Activated effector memory CD4-positive, alpha-beta T cell treated with Interleukin-2 at 50 U/mL for 16 hours (primary cell): ENCODE data around the gene RHOJ.
"Not testable (repeated sequence)": the region's sequence is repeated elsewhere in the genome, so short reads cannot be mapped to it uniquely, and the experiment has no call there.

Experiments
- DNase-seq: peaks from one replicate; pipeline ENCODE4 v3.0.0-alpha.2; 2020

Gene RHOJ

DNA sequence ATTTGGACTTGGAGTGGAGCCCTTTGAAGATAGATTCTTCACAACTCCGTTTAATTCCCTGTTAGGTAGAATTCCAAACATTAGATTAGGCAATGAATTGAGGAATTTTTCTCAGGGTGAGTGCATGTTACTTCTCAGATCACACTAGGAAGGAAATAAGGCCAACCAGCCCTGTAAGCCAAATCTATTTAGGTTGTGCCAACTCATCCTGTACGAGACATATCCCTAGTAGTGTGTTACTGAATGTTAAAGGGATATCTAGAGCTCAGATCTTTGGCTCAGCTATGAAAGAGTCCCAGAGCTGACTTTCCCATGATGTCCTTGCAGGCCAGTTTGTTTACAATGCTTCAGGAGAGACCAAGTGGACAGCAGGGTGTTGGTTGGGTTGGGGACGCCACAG, 68.9 kb downstream of the RHOJ start:
- no peak for DNase-seq

DNA sequence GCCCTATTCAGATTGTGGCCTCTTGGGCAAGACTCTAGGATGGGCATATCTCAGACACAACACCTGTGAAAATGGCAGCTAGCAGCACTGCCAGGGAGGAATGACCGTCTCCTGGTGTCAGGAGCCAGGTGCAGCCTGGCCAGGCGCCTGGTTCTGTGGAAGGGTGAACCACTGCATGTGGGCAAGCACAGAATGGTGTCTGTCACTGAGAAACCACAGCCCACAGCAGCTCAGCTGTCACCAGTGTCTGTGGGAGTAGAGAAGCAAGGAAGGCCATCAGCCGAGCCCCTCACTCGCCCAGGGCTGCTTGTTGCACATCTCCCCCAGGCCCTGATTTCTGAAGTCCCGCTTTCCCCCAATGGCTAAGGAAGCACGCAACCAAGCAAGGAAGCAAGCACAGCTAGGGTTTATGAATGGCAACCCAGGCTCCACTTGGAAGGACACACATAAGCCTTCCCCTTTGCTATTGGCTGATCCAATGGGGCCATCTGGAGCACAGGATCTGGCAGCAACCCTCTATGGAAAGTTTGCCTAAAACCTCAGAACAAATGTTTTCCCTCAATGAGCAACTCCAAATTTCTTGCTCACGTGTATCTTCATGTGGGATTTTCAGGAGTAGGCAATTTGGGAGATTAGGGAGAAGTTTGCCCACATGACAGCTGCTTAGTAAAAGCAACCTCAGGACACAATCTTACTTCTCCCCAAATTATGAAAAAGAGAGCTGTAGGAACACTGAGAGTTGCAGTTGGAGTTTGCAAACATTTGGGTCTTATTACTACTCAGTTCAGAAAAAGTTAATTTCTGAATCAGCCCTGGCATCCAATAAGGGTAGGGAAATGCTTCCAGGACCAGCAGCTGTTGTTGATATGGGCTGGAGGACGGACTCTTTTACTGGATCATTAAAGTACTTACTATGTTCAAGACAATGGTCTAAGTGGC, 69.7 kb downstream of the RHOJ start:
- no peak for DNase-seq

DNA sequence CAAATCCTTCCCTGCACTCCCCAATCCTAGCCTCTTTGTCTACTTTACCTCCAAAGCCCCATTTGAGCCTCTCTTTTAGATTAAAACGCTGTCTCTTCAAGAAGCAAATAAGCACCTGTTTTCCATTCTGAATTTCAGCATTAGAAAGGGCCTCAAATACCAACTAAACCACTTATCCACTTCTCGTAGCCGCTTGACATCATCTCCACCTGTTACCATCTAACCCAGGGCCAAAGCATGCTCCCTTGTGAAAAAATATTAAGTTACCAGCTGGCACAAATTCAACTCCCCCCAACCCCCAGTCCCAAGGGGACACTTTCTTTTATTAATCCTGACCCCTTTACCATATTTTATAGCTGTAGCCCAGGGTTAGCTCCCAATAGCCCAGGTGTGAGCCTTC, 71.4 kb downstream of the RHOJ start:
- DNase-seq = no peak

DNA sequence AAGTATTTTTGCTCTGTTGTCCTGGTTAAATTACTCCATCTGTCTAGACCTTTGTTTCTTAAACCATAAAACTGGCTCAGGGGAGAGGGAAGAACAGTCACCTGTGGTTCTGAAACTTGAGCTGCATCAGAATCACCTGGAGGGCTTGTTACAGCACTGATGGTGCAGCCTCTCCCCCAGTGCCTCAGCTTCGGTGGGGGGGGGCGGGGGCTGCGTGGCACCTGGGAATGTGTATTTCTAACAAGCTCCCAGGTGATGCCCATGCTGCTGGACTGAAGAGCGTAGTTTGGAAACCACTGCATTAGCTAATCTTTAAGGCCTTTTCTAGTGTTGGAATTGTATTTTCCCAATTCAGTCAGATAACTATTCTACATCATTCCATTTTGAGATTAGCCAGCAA, 71.8 kb downstream of the RHOJ start:
- DNase-seq = no peak

DNA sequence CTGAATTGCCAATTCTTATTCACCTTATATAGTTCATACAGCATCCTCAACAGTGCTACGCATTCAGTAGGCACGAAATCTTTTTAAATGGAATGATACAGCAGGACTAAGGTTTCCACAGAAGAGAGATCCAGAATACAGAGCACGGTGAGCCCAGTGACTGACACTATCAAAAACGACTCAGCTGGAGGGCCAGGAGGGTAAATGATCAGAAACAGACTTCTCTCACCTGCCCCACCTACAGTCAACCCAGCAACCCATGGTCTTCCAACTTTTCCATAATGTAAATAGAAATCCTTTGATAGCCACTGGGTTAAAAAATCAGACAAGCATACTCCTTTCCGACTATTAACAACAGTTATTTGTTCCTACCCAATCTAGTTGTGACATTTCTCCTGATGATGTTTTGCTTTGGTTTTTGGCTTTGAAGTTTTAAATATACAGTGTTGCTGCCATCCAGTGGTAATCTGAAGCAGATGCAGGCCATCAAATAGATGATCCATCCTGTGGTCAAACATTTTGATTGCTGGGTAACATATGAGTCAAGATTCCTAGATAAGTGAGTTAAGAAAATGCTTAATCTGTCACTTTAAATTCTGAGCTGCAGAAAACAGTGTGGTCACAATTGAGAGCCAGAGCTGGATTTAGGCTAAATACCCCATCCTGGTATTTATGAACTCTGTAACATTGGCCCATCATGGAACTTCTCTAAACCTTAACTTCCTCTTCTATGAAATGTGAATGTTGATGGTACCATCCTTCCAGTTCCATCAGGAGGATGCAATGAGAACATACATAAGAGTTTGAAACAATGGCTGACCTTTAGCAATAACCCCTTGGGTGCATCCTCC, 72.5 kb downstream of the RHOJ start:
- no peak for DNase-seq

DNA sequence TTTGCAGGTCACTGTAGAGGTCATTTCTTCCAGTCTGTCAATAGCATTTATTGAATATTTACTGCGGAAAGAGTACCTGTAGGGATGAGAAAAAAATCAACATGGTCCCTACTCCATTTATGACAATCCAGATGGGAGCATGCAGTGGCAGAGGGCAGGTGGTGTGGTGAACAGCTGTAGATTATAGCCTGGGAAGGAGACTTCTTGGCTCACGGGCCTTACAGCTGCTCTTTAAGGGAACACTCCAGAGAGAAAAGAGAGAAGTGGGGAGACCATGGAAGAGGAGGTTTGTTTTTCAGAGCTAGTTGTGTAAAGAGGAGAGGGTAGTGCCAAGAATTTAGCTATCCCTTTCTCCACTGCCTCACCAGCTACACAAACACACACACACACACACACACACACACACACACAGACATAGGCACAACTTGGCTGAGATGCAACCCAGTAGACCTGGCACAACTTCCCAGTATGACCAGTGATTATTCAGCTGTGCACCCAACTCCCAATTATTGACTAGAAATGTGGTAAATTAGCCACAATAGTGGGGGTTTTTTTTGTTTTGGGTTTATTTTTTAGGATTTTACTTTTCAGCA, 73.4 kb downstream of the RHOJ start:
- no peak for DNase-seq

DNA sequence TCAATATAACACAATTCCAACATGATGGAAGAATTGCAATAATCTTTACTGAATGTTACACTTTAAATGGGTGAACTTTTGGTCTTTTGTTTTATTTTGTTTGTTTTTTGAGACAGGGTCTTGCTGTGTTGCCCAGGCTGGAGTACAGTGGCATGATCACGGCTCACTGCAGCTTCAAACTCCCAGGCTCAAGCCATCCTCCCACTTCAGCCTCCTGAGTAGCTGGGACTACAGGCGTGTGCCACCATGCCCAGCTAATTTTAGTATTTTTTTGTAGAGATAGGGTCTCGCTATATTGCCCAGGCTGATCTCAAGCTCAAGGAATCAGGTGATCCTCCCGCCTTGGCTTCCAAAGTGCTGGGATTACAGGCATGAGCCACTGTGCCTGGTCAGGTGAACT, 75.7 kb downstream of the RHOJ start:
- DNase-seq = not testable (repeated sequence)

DNA sequence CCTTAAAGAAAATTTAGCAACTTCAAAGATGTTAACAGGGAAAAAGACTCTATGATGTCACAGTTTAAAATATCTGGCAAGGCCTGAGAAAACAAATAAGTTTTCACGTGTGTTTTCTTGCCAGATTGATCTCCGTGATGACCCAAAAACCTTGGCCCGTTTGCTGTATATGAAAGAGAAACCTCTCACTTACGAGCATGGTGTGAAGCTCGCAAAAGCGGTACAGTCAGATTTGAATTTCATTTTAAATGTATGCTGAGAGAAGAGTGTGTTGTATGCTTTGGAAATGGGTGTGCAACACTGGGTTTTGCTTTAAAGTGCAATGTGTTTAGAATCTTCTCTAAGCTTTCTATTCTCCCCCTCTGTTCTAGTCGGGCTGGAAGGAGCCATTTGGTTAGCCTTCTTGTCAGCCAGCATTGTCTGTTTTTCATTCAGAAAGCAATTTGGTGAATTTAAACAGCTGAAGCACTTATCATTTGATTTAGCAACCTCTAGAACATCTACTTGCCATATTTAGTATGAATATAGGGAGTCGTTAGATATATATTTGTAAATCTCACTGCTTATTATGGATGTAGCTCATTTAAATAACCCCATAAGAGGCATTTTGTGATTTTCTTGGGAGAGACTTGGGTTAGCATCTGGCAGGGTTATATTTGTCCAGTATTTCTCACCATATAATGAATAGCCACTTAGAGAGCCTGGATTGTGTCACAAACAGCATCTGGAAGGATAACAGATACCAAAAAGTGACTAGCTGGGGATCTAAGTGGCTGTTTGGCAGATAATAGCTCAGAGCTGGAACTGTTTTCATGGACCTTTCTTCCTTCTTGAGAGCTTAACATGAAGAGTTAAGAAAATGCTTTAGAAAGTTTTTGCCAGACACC, 79.0 kb downstream of the RHOJ start:
- no peak for DNase-seq

DNA sequence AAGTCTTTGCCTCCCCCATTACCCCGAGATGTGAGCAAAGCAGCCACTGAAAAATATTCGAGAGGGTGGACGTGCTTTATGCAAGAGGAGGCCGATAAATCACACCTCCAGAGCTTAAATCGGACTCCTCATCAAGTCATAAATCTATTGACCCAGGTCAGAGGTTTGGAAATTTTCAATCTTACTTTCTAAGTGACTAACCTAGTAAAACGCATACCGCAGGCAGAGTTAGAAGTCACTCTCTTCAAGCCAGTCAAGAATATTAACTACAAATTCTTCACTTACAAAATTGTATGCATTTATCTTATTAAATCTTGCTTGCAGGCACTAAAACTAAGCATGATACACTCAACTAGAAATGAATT, 79.6 kb downstream of the RHOJ start:
- DNase-seq = no peak

DNA sequence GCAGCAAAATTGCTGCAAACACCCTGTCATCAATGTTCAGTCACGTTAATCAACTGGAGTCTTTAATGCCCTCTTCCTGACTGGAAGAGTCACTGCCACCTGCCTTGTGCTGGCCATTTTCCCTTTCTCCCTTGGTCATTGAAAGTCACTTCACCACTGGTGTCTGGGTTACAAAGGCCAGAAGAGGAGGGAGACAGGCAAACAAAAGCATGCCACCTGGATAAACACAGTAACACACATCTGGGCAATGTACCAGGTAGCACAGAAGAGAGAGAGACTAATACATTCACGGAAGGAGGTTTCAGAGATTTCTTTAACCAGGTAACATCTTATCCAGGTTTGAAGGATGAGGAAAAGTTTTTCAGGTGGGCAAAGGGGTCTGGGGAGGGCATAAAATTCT, 81.8 kb downstream of the RHOJ start:
- no peak for DNase-seq

DNA sequence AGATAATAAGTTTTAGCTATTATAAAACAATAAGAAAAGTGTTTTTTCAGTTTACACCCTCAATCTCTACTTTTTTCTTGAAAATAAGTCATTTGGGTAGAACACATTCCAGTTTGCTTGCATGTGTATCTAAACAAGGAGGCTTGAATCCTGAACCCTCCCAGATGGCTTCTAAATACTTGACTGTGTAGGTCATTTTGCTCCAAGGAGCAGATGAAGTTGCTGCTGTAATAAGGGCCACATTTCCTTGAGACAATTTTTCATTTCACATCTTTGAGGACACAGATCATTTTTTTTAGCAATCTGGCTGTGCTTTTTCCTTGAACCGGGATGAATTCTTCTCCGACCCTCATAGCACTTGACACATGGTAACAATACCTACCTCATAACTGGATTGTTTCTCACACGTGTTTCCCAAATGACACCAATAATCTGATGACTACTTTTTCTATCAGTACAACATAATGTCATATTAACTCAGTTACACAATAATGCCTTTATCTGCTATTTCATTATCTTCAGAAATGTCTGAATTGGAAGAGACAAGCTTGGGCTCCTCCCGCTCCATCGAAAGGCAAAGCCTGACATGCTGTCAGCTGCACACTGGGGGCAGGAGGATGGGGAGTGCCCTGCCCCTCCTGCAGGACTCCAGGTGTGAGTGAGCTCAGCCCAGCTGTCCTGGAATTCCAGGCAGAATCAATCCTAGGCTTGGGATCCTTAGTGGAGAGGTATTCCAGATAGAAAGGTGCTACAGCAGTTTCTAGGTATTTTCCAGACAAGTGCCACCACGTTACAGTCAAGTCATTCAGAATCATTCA, 83.6 kb downstream of the RHOJ start:
- no peak for DNase-seq

DNA sequence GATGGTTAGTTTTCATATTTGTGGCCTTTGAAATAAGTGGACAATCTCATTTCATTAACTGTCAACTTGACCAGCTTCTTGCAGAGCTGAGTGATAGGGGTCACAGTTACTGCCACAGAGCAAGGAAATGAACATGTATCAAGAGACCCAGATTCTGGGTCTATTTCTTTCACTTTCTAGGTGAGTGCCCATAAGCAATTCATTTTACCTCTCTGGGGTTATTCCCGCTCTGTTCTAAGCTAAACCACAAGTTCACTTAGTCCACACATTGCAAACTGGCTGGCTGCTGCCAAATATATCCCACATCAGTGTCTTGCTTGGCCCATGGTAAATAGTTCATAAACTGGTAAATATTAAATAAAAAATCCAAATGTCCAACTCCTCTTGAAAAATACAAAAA, 84.6 kb downstream of the RHOJ start:
- no peak for DNase-seq

DNA sequence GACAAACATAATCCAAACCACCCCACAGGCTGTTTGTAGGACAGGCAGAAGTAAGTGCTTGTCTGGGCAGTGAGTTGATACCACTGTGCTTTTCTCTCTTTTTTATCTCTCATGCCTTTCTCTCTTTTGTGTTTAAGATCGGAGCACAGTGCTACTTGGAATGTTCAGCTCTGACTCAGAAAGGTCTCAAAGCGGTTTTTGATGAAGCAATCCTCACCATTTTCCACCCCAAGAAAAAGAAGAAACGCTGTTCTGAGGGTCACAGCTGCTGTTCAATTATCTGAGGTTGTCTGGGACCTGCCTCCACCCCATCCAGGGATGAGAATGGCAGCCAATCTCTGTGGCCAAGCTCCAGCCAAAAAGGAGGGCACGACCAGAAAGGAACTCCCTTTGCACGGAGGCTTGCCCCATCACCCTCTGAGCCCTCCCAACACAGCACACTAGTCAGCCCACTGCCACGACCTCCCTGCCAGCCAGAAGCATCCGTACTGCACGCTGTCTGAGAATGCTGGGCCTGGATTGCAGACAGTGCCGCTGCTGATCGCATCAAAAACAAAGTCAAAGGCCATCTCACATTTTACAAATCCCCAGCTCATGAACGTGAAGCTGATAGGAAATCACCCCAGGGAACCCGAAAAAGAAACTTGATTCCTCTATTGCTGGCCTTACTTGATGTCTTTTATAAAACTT, 86.6 kb downstream of the RHOJ start:
- DNase-seq = no peak

DNA sequence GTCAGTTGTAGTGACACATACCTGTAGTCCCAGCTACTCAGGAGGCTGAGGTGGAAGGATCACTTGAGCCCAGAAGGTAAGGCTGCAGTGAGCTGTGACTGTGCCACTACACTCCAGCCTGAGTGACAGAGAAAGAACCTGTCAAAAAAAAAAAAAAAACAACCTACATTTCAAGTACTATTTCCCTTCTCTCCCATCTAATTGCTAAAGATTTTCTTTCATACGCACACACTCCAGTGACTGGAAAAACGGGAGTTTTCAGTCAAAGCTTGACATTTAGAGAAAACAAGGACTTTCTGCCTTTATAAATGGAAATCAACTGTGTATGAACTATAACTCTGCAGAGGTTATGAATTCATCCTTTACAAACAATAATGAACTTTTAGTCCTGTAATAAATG, 88.6 kb downstream of the RHOJ start:
- no peak for DNase-seq

DNA sequence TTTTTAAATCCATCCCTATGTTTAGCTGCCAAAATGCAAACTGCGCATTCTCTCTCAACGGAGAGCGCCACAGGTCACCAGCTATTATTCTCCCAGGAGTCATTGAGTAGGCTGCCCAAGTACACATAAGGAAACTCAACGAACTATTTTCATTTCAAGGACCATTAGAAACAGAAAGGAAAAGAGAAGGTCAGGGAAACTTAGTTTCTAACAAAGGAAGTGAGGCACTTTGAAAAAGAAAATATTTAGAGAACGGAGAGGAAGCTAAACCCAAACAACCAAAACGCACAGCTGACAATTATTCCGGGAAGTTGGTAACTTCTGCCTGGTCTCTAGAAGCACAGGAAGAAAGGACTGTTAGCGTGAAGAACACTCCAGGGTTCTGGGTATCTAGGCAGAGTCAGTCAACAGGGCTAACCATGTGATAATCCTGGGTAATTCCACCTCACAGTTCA, 91.0 kb downstream of the RHOJ start:
- no peak for DNase-seq

DNA sequence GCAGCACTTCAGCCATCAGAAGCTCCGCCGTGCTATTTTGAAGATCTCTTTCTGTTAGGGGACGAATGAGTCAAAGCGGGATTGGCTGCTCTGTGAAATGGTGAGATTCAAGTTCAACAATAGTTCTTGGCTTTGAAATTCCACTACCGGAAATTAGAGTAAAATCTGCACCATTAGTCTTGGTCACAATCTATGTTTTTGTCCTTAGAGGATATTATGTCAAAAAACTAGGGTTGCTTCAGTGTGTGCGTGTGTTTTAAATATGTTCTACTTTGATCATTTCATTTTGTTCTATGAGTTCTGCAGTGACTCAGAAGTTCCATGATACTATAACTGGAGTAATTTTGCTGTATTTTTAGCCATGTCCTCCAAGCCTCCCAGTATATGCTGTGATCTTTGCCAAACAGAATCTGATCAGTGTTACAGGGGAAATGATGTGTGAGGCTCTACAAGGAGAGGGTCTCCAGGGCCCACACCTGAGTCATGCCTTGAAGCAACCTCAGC, 91.9 kb downstream of the RHOJ start:
- DNase-seq = no peak

DNA sequence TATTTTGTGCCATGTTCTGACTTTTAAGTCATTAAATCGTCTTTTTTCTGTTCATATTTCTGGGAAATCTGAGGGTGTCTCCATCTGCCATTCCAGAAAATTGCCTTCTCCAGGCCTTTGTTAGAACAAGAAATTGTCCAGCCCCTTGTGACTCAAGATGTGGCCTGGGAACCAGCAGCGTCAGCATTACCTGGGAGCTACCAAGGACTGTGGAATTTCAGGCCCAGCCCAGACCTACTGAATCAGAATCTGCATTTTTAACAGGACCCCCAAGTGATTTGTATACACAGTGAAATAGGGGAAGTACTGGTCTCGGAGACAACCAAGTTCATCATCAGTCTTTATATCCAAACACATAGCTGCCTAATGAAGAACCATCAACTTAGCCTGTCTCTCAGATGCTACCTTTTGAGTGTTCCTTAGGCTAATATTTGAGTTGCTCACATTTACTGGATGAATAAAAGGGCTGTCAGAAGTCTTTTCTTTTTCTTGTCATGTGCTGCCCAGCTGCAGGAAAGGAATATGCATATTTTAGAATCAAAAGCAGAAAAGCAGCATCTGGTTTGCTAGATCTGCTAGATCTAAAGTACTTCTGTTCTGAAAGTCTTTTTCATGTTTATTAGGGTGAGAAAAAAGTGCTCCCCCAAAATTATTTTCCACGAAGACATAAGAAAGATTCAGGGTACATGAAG, 93.3 kb downstream of the RHOJ start:
- no peak for DNase-seq

DNA sequence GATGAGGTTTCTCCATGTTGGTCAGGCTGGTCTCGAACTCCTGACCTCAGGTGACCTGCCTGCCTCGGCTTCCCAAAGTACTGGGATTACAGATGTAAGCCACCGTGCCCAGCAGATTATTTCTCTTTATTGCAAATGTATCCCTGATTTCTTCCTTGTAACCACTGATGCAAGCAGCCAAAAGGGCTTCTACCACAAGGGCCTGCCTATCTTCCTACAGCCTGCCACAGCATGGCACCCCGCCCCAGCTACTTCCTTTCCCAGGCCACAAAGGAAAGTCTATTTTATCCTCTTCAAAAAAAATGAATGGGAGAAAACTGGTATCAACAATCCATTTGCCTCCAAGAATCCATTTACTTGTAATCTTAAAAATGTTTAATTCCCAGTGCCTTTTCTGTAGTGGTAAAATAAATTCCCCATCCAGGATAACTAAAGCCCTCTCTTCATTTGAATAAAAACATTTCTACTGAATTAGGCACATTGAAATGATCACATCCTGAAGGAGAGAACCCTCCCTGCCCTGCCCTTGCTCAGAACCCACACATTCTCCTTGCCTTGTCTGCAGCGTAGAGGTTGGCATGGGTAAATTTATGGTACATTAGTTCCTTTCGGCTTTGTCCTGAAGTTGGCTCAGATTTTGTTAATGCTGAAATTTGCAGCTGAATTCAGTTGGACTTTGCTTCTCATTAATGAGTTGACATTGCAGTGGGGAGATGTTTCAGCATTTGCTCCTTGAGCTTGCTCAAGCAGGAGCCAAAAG, 95.3 kb downstream of the RHOJ start:
- no peak for DNase-seq

DNA sequence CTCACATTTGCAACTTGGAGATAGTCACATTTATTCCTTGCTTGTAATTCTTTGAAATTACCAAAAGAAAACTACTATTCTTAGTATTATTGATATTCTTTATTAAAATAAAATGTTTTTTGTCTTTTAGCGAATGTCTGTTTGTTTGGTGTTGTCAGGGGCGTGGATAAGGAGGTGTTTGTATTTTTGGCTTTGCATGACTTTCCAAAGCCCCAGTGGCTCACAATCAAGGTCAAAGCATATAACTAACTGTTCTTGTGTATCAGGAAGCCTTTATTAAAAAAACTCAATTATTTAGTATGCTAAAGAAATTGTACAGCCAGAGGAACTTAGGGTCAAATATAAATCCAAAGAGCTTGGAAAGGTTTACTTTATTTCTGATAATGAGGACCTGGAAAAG, 96.6 kb downstream of the RHOJ start:
- no peak for DNase-seq
